ENCODE data around the gene CRELD1.

CRELD1 gene

GRCh38 chr3:9948586-9948985 is 15.0 kb downstream of the CRELD1 start:
- in situ Hi-C loops (cut with HindIII; ENCODE audit: low sequenced_read_pairs), result no loop called here
- no peak for DNase-seq (ENCODE audit: low read depth, low spot score)
- no peak overlapping the region for H3K4me3 ChIP-seq (ENCODE audit: low read depth, low read length)
- TF ChIP-seq CTCF (IDR thresholded peaks at IDR 0.05; ENCODE audit: low read depth, low read length), result no peak

GRCh38 chr3:9949115-9949514 is 15.5 kb downstream of the CRELD1 start:
- DNase-seq (ENCODE audit: low read depth, low spot score), result no peak
- in situ Hi-C loops (cut with HindIII; ENCODE audit: low sequenced_read_pairs), result no loop called here
- no peak for TF ChIP-seq CTCF (IDR thresholded peaks at IDR 0.05; ENCODE audit: low read depth, low read length)
- H3K4me3 ChIP-seq (ENCODE audit: low read depth, low read length), result no peak overlapping the region

GRCh38 chr3:9949626-9950025 is 16.0 kb downstream of the CRELD1 start:
- in situ Hi-C loops (cut with HindIII; ENCODE audit: low sequenced_read_pairs), result no loop called here
- no peak for DNase-seq (ENCODE audit: low read depth, low spot score)
- no peak overlapping the region for H3K4me3 ChIP-seq (ENCODE audit: low read depth, low read length)

GRCh38 chr3:9951126-9951525 is 17.5 kb downstream of the CRELD1 start:
- no peak for TF ChIP-seq CTCF (IDR thresholded peaks at IDR 0.05; ENCODE audit: low read depth, low read length)
- DNase-seq (ENCODE audit: low read depth, low spot score), result no peak
- in situ Hi-C loops (cut with HindIII; ENCODE audit: low sequenced_read_pairs), result no loop called here
- H3K4me3 ChIP-seq (ENCODE audit: low read depth, low read length), result no peak overlapping the region

More at GRCh38 chr3:9949626-9950025, 16.0 kb downstream of the CRELD1 start:
- no peak for TF ChIP-seq CTCF (IDR thresholded peaks at IDR 0.05; ENCODE audit: low read depth, low read length)

GRCh38 chr3:9951598-9951961 is 17.9 kb downstream of the CRELD1 start:
- no peak for DNase-seq (ENCODE audit: low read depth, low spot score)
- peak overlapping the region; percentile 55 for H3K4me3 ChIP-seq (ENCODE audit: low read depth, low read length)
- no peak for TF ChIP-seq CTCF (IDR thresholded peaks at IDR 0.05; ENCODE audit: low read depth, low read length)
- in situ Hi-C loops (cut with HindIII; ENCODE audit: low sequenced_read_pairs), result no loop called here

- in situ Hi-C loops (cut with HindIII; ENCODE audit: low sequenced_read_pairs), result no loop called here
- no peak for TF ChIP-seq CTCF (IDR thresholded peaks at IDR 0.05; ENCODE audit: low read depth, low read length)
- peak within 1 kb of the TSS; percentile 55 for H3K4me3 ChIP-seq (ENCODE audit: low read depth, low read length)
- DNase-seq (ENCODE audit: low read depth, low spot score), result peak; percentile 32
These were observed 18.6 kb downstream of the CRELD1 start, which contains the start of gene PRRT3 for GRCh38 chr3:9951962-9952805. TSS of gene PRRT3 (minus strand) at chr3:9952408. CDS start at chr3:9950115, 2,293 bp downstream.

Measured in astrocyte of the spinal cord (primary cell).